Activated CD8-positive, alpha-beta memory T cell treated with anti-CD3 and anti-CD28 coated beads for 4 hours (primary cell): ENCODE results near the gene USHBP1.

Experiments
- DNase-seq, 2 donors: peaks; one replicate each; pipeline ENCODE4 v3.0.0-alpha.2; 2020; ENCODE audit warnings: low read depth in 2 of 2

USHBP1 gene

DNA sequence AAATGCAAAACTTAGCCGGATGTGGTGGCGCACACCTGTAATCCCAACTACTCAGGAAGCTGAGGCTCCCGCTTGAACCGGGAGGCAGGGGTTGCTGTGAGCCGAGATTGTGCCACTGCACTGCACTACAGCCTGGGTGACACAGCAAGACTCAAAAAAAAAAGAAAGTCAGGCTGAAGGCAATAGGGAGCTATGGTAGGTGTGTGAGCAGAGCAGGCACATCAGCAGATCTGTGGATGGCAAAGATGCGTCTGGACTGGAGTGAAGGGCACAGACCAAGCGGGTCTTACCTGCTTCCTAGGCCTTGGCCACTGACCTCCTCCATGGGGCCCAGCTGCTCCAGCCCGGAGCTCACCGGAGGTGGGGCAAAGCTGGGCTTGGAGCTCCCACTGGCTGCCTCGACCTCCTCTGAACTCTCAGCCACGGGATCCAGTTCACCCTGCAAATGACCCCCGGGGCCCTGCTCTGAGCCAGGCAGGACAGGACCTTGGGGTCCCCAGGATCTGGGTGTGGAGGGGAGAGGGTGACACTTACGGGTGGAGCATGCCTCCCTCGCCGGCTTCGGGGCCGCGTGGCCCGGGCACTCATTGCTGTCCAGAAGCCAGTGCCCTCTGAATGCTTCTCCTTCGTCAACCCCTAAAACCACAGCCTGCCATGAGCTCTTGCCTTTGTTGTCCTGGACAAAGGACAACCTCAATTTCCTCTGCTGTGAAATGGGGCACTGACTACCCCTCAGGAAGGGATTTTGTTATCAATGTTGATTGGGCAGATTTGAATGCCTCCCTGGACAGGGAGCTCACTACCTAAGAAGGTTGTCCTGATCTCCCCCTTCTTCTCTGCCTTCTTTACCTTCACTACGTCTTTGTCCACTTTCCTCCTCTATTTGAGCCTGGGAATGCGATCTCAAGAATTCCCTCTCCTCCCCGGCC, 569 bp downstream of the USHBP1 start:
- DNase-seq: no peak

DNA sequence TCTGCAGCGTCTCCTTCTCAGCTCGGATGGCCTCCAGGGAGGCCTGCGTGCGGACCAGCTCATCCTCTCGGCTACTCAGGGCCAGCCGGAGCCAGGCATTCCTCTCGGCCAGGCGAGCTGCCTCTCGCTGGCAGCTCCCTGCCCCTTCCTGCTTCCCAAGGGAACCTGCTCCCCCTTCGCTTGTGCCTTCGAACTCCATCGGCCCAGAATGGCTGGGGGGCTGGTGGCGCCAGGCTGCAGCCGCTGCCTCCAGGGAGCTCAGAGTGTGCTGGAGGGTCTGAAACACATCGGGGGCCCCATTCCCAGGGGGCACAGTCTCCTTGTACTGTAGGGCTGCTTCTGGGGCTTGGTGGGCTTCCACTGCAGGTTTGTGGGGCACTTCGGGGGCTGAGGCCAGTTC, 2.0 kb downstream of the USHBP1 start:
- no peak for DNase-seq

- peak; percentile 78 to 80 for DNase-seq
Measured at GRCh38 chr19:17260842-17261325, 3.7 kb downstream of the USHBP1 start.

GRCh38 chr19:17259934-17260333, 4.6 kb downstream of the USHBP1 start:
- DNase-seq: no peak

DNA sequence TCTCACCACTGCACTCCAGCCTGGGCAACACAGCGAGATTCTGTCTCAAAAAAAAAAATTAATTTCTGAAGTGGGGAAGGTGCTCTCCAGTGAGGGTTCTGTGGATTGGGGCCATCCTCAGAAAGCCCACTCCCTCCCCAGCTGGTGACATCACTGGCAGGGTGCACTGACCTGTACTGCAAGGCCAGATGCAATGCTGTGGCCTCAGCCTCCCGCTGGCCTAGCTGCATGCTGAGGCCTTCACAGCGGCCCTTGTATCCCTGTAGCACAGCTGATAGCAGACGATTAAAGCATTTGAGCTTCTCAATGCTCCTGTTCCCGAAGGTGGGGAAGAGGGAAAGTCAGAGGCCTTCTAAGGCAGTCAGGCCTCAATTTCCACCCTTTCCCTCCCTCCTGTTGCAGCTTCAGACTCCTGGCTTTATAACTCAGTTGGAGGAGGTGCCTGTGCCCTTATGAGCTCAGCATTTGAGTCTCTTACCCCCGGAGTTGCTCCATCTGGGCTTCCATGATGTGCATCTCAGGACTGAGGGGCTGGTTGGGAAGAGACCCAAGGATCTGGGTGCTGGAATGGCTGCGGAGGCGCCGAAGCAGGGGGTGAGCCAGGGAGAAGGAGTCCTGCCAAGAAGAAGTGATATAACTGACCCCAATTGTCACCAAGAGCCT, 5.3 kb downstream of the USHBP1 start:
- no peak for DNase-seq

DNA sequence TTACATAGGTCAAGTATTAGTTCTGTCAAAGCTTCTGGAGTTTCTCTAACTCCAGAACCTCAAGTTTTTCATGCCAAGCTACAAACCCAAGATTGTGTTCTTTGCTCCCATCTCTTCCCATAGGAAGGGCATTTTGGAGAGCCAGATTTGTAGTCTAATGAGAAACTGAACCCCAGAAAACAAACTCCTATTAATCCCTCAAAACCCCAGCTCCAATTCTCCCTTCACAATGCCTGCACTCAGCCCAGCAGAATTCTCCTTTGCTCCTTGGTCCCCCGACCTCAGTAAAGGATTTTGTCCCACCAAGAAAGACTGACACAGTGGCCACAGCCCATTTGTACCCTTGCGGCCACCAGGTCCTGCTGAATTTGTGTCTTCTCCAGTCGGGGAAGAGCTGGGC, 8.4 kb downstream of the USHBP1 start:
- no peak for DNase-seq

GRCh38 chr19:17255150-17255621, 9.4 kb downstream of the USHBP1 start:
- DNase-seq: no peak

DNA sequence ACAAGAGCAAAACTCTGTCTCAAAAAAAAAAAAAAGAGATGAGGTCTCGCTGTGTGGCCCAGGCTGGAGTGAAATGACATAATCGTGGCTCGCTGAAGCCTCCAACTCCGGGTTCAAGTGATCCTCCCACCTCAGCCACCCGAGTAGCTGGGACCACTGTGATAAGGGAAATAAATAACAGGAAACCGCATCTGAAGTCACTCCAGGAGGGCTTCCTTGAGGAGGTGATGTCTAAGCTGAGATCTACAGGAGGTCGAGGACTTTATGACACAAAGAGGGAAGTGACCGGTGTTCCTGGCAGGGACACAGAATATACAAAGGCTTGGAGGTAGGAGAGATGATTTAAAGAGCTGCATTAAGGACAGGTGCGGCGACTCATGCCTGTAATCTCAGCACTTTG, 9.9 kb downstream of the USHBP1 start:
- DNase-seq: no peak

- DNase-seq: no peak
Measured at GRCh38 chr19:17249887-17250548, 14.5 kb downstream of the USHBP1 start.

GRCh38 chr19:17248011-17248776, 16.4 kb downstream of the USHBP1 start:
- DNase-seq: no peak

GRCh38 chr19:17246681-17247425, 17.7 kb downstream of the USHBP1 start:
- DNase-seq: no peak

DNA sequence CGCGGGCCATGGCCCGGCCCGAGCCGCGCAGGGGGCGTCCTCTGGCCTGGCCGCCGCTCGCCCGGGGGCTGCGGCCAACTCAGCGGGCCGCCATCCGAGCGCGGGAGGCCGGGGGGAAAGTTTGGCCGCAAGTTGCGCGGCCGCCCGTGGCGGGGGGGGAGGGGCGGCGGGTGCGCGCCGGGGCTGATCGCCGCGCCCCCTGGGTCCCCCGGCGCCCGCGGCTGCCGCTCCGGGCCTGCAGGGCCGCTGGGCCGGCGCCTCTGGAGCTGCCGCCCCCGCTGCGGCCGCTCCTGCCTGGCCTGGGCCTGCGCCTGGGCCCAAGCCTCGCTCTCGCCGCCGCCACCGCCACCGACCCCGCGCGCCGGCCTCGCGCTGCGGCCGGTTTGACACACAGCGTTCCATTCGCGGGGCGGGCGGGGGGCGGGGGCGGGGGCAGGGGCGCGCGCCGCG, 19.0 kb downstream of the USHBP1 start, which contains the start of gene NR2F6:
TSS of gene NR2F6 (minus strand) at position 385 of the 450 bp plus-strand sequence. CDS start 699 bp downstream, outside the sequence.
- DNase-seq: no peak

- DNase-seq: no peak
Measured at GRCh38 chr19:17244618-17245534, 19.7 kb downstream of the USHBP1 start.

GRCh38 chr19:17243830-17244617, 20.5 kb downstream of the USHBP1 start:
- DNase-seq: no peak

DNA sequence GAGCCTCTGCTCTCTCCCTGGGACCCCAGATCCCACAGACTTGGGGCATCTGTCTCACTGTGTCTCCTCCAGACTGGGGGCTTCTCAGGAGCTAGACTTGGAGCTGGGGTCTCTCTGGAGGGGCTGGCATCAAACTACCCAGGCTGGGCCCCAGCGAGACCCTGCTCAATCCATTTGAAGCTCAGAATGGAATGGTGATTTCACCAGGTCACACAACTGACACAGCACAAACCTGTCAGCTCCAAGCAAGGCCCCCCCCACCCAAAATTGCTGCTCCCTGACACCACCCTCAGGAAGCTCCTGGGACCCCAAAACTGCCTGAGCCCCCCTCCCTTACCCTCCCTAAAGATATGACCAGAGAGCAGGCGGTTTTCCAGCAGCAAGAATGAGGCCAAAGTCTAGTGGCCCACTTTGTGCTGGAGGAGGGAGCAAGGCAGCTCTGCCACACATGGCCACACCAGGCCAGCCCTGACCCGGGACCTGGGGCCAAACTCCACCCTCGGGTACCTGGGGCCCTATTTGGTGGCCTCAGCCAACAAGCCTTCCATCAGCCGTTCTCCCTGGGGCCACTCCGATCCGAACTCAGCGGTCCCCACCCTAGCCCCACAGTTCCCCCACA, 21.2 kb downstream of the USHBP1 start:
- DNase-seq: no peak

- no peak for DNase-seq
Measured at GRCh38 chr19:17242431-17243208, 21.9 kb downstream of the USHBP1 start.

GRCh38 chr19:17240826-17241399, 23.6 kb downstream of the USHBP1 start:
- no peak for DNase-seq
